K562 (cell line): ENCODE data around the gene PRKAR2B. TPM values are rescaled to one million over a fixed set of nuclear protein-coding genes. Genes with fewer than 3 reads are reported as not detected.

Experiments used
- ATAC-seq: fragments of 200-7000 bp; cut with Tn5 transposase; 3 replicates; pipeline ENCODE4 v1.9.1; 2020; ENCODE audit warnings: moderate library complexity
- BruUV-seq: library from RNA; stranded (reverse); fragments of 400-500 nt; replicated peaks from 2 replicates; lab custom pipeline; 2021; lab: Mats Ljungman, UMichigan
- CTCF ChIA-PET: fragments of 300-600 bp; formaldehyde crosslinking; extraction: SDS; loops from one replicate; lab custom pipeline; 2021; ENCODE audit warnings: low intra/inter-chr PET ratio; lab: Yijun Ruan, JAX
- POLR2A ChIA-PET: fragments of 300-600, 350-650 bp; sonication (Branson Sonifier 250); formaldehyde crosslinking; extraction: SDS; loops from one replicate; lab custom pipeline; 2021; ENCODE audit warnings: antibody characterized with exemption, inconsistent platforms; lab: Yijun Ruan, JAX
- DNase-seq, 4 experiments: peaks; one replicate each; pipeline versions ENCODE4 v3.0.0 to v3.0.0-alpha.2; 2011 to 2018; ENCODE audit warnings: low spot score in 3 of 4, mixed read lengths in 3 of 4; ENCODE audit errors: extremely low read depth in 1 of 4
- FAIRE-seq: peaks from 2 replicates; lab custom pipeline; 2011; peaks lifted over from hg19 to GRCh38; lab: Jason Lieb, UNC
- H2AFZ ChIP-seq: 2 replicates; pipeline ENCODE4 v1.6.0; 2011; ENCODE audit warnings: low read depth, low read length, control low read depth, inconsistent platforms
- H3K27ac ChIP-seq: fragments of 200-600 bp; 3 replicates; pipeline ENCODE4 v1.8.0; 2011; ENCODE audit warnings: low read depth, mild to moderate bottlenecking, control low read depth, inconsistent platforms, low read length, moderate library complexity, mixed read lengths; ENCODE audit errors: extremely low read depth
- H3K27me3 ChIP-seq, 2 experiments: fragments of 300-600 bp in 1 of 2; 2 replicates in 1 of 2; 3 replicates in 1 of 2; pipeline versions ENCODE4 v1.6.0 to v1.8.0; 2011; ENCODE audit warnings: inconsistent platforms in 2 of 2, low read length in 2 of 2, mild to moderate bottlenecking in 1 of 2, mixed read lengths in 1 of 2, moderate library complexity in 1 of 2; ENCODE audit not compliant: control insufficient read depth in 2 of 2, insufficient read depth in 2 of 2
- H3K36me3 ChIP-seq: fragments of 300-600 bp; 3 replicates; pipeline ENCODE4 v1.8.0; 2011; ENCODE audit warnings: mild to moderate bottlenecking, low read length, inconsistent platforms; ENCODE audit not compliant: control insufficient read depth, insufficient read depth
- H3K4me1 ChIP-seq, 2 experiments: fragments of 200-600 bp in 1 of 2; replicated peaks in 1 of 2; 2 replicates in 1 of 2; 3 replicates in 1 of 2; pipeline versions ENCODE4 v1.5.1 to v1.8.0; 2011; ENCODE audit warnings: inconsistent platforms in 2 of 2, low read length in 2 of 2, mild to moderate bottlenecking in 1 of 2, mixed read lengths in 1 of 2, moderate library complexity in 1 of 2; ENCODE audit not compliant: control insufficient read depth in 2 of 2, insufficient read depth in 2 of 2
- H3K4me2 ChIP-seq: 2 replicates; pipeline ENCODE4 v1.6.1; 2011; ENCODE audit warnings: low read length, control low read depth, inconsistent platforms, mixed read lengths; ENCODE audit not compliant: insufficient read depth
- H3K4me3 ChIP-seq: fragments of 200-600 bp; sonication (generic), shearing (Covaris generic); 2 replicates; pipeline ENCODE4 v1.5.1; 2016; ENCODE audit warnings: control low read depth, inconsistent platforms
- H3K79me2 ChIP-seq: fragments of 200-600 bp; 3 replicates; pipeline ENCODE4 v1.8.0; 2011; ENCODE audit warnings: low read length, inconsistent platforms; ENCODE audit not compliant: control insufficient read depth, insufficient read depth
- H3K9ac ChIP-seq, 2 experiments: 2 replicates each; pipeline versions ENCODE4 v1.6.0 to v1.6.1; 2011; ENCODE audit warnings: low read depth in 2 of 2, low read length in 2 of 2, control low read depth in 1 of 2, inconsistent platforms in 1 of 2, mild to moderate bottlenecking in 1 of 2, mixed read lengths in 1 of 2; ENCODE audit not compliant: insufficient read depth in 1 of 2
- H3K9me1 ChIP-seq: one replicate; pipeline ENCODE4 v1.6.0; 2011; ENCODE audit warnings: inconsistent platforms, mild to moderate bottlenecking, low read length, moderate library complexity; ENCODE audit not compliant: control insufficient read depth, insufficient read depth
- H3K9me3 ChIP-seq: replicated peaks from 2 replicates; pipeline ENCODE4 v1.5.1; 2011; ENCODE audit warnings: low read depth, low read length, inconsistent platforms; ENCODE audit not compliant: control insufficient read depth, insufficient read depth
- H4K20me1 ChIP-seq: replicated peaks from 2 replicates; pipeline ENCODE4 v1.6.1; 2011; ENCODE audit warnings: low read length, inconsistent platforms, mixed read lengths; ENCODE audit not compliant: control insufficient read depth, insufficient read depth
- FUS ChIP-seq: fragments of 200-400 bp; formaldehyde crosslinking; optimal IDR thresholded peaks from 2 replicates; pipeline ENCODE3; 2017; ENCODE audit warnings: low read depth, low read length
- MECOM ChIP-seq: fragments of 250-450 bp; sonication (Bioruptor Pico); IDR thresholded peaks from 2 replicates; pipeline ENCODE4 v1.8.0; 2022; ENCODE audit warnings: inconsistent platforms
- NCOA2 ChIP-seq, 2 experiments: fragments of 450-650 bp; IDR thresholded peaks; 2 replicates each; pipeline ENCODE4 v1.6.1; 2018; ENCODE audit warnings: mild to moderate bottlenecking in 2 of 2, moderate library complexity in 1 of 2; ENCODE audit not compliant: partially characterized antibody in 2 of 2
- NR2C1 ChIP-seq, 2 experiments: fragments of 450-650 bp; IDR thresholded peaks; 2 replicates each; pipeline ENCODE4 v1.6.1; 2017; ENCODE audit warnings: mild to moderate bottlenecking in 2 of 2, antibody characterized with exemption in 1 of 2, inconsistent platforms in 1 of 2, missing compliant biosample characterization in 1 of 2, missing genetic modification characterization in 1 of 2
- PHB2 ChIP-seq: fragments of 450-650 bp; IDR thresholded peaks from 2 replicates; pipeline ENCODE4 v1.6.1; 2017; ENCODE audit warnings: low read depth
- TRIM24 ChIP-seq, 2 experiments: fragments of 450-650 bp; IDR thresholded peaks; 2 replicates each; pipeline ENCODE4 v1.6.1; 2016
- ZNF316 ChIP-seq: fragments of 450-650 bp; IDR thresholded peaks from 2 replicates; pipeline ENCODE4 v1.6.1; 2016
- WGBS: fragments of 100-300 bp; shearing (Covaris generic); methylation state at CpG from one replicate; pipeline ENCODE4 v1.1.6; 2016; ENCODE audit warnings: low coverage, mixed read lengths; ENCODE audit not compliant: insufficient coverage; ENCODE audit errors: missing lambda C conversion rate; 5-methylcytosine and 5-hydroxymethylcytosine counted together
- in situ Hi-C: fragments of 300-500 bp; cut with MboI; formaldehyde crosslinking; loops from 4 replicates; pipeline ENCODE4 v1.15.0; 2018; ENCODE audit warnings: inconsistent platforms, mixed read lengths
- intact Hi-C: fragments of 100-400 bp; cut with micrococcal nuclease; formaldehyde crosslinking; loops from 2 replicates; pipeline ENCODE4 v1.14.2; 2022
- polyA plus RNA-seq, 8 experiments: library from polyadenylated mRNA; depleted of rRNA in 4 of 8; stranded (reverse) in 5 of 8; unstranded in 3 of 8; fragments of >200 nt; fragmentation: Nextera tagmentation in 2 of 8; fragmentation: Illumina TruSeq in 1 of 8; extraction: Ambion mirVana in 2 of 8; extraction: Trizol in 1 of 8; gene quantifications; 2 replicates each; pipeline versions ENCODE4 v1.2.1 to v1.2.3, GENCODE V29; 2011 to 2014; ENCODE audit warnings: inconsistent platforms in 1 of 8, missing spikeins in 1 of 8
- total RNA-seq, 7 experiments: library from RNA; depleted of rRNA in 6 of 7; stranded (reverse); fragments of >200 nt in 6 of 7; fragmentation: Illumina TruSeq in 2 of 7; extraction: Trizol in 2 of 7; gene quantifications; 2 replicates each; pipeline versions ENCODE4 v1.2.1 to v1.2.3, GENCODE V29; 2011 to 2021; ENCODE audit warnings: low replicate concordance in 1 of 7
- TF ChIP-seq, protein P1 (sequence below): fragments of 450-650 bp; IDR thresholded peaks from 2 replicates; pipeline ENCODE4 v1.6.1; 2017; ENCODE audit warnings: mild to moderate bottlenecking, moderate library complexity
- TF ChIP-seq, protein P2 (sequence below): fragments of 450-650 bp; IDR thresholded peaks from 2 replicates; pipeline ENCODE4 v1.6.1; 2018; ENCODE audit not compliant: partially characterized antibody

PRKAR2B gene
- total and polyA plus RNA-seq, 9 of the 15 experiments (the other 6 are each of a cell fraction or from before 2014, with no cell fraction given) = 59.0 to 173 (median 129) TPM

DNA sequence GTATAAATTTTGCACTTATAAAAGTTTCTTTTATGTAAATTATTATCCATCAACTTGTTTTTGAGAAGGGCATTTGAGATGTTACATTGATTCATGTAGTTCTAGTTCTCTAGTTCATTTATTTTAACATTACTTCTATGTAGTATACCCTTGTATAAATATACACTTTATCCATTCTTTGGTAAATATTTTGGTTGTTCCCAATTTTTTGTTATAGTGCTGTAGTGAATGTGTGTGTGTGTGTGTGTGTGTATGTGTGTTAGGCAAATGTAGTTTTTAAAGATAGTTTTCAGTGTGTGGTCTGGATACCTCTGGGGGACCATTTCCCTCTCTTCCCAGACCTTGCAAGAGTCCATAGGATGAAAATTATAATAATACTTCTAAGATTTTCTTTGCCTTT lies 15.0 kb downstream of the PRKAR2B start (continued):
- TF ChIP-seq NCOA2 (IDR thresholded peaks at IDR 0.05; ENCODE audit: partially characterized antibody in 2 of 2) (no peak), NR2C1 (IDR thresholded peaks at IDR 0.05) (0 out of 2 replicates have a peak, but pooled peaks have one; percentile 18), NR2C1 (tag; IDR thresholded peaks at IDR 0.05) (no peak), PHB2 (0 out of 2 replicates have a peak, but pooled peaks have one; percentile 6)

DNA sequence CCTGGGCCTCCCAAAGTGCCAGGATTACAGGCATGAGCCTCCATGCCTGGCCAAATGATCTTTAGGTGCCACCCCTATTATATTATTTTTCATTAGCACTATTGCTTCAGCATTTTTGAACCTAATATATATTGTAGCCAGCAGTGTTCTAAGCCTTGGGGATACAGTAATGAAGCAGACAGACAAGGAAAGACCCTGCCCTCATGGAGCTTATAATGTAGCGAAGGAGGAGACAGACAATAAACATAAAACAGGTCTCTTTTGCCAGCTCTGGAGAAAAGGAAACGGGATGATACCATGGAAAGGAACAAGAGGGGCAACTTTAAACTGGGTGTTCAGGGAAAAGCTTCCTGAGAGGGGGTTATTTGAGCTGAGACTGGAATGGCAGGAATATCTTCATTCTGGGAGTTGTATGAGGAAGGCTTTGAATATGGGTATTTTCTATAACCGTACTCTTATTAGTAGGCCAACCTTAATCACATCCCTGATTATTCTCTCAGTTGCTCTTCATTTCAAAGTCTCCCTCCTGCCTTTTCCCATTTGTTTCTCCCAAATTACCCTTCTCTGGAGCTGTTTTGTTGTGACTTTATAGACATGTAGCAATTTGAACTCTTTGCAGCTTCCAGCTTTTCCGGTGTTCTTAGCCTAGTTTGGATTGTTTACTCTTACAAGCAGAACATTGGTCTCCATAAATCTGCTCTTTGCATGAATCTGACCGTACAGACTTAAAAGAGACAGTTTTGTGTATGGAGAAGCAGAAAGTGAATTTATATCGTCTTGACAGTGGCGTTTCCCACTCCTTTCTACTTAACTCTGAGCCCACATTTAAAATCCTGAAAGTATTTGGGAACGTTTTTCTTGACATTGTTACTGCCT lies 19.0 kb downstream of the PRKAR2B start:
- Histone ChIP-seq H3K27ac (peak overlapping the region; percentile 23; the same call in 2 of the 3 replicates), H3K9me1 (no peaks in the 10 kb centered on the region), H3K4me1 (peaks cover 9 to 40% of the 10 kb centered on the region in 2 experiments; a peak in 4 of 5 replicates), H4K20me1 (0 out of 2 replicates have a peak, but pooled peaks cover 4% of the 10 kb centered on the region), H3K79me2 (peaks cover 100% of the 10 kb centered on the region), H3K27me3 (no peaks in the 10 kb centered on the region), H3K4me3 (no peak overlapping the region), H3K36me3 (peaks cover 23% of the 10 kb centered on the region; the same call in 2 of the 3 replicates), H3K9me3 (no peaks in the 10 kb centered on the region), H3K9ac (peak overlapping the region in 1 of 2 experiments; percentile 21; a peak in 2 of 4 replicates), H2AFZ (no peak overlapping the region), H3K4me2 (no peak overlapping the region)
- POLR2A ChIA-PET = interaction anchor here (0.7 to 3.5 kb wide), 10 partner anchors 10 to 105 kb away, joined by 3 to 44 read pairs (median 4); partner anchors contain the start of gene HBP1
- TF ChIP-seq FUS = no peak
- TF ChIP-seq, protein P1, sequence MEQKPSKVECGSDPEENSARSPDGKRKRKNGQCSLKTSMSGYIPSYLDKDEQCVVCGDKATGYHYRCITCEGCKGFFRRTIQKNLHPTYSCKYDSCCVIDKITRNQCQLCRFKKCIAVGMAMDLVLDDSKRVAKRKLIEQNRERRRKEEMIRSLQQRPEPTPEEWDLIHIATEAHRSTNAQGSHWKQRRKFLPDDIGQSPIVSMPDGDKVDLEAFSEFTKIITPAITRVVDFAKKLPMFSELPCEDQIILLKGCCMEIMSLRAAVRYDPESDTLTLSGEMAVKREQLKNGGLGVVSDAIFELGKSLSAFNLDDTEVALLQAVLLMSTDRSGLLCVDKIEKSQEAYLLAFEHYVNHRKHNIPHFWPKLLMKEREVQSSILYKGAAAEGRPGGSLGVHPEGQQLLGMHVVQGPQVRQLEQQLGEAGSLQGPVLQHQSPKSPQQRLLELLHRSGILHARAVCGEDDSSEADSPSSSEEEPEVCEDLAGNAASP = no peak
- 0 out of 2 replicates have a peak, but pooled peaks have one; percentile 21 for TF ChIP-seq MECOM (CRISPR knock-in tag)
- peak; percentile 78 for TF ChIP-seq ZNF316
- peak; percentile 5 to 70; a peak in 1 of 4 replicates for TF ChIP-seq TRIM24 (IDR thresholded peaks at IDR 0.05)
- TF ChIP-seq, protein P2, sequence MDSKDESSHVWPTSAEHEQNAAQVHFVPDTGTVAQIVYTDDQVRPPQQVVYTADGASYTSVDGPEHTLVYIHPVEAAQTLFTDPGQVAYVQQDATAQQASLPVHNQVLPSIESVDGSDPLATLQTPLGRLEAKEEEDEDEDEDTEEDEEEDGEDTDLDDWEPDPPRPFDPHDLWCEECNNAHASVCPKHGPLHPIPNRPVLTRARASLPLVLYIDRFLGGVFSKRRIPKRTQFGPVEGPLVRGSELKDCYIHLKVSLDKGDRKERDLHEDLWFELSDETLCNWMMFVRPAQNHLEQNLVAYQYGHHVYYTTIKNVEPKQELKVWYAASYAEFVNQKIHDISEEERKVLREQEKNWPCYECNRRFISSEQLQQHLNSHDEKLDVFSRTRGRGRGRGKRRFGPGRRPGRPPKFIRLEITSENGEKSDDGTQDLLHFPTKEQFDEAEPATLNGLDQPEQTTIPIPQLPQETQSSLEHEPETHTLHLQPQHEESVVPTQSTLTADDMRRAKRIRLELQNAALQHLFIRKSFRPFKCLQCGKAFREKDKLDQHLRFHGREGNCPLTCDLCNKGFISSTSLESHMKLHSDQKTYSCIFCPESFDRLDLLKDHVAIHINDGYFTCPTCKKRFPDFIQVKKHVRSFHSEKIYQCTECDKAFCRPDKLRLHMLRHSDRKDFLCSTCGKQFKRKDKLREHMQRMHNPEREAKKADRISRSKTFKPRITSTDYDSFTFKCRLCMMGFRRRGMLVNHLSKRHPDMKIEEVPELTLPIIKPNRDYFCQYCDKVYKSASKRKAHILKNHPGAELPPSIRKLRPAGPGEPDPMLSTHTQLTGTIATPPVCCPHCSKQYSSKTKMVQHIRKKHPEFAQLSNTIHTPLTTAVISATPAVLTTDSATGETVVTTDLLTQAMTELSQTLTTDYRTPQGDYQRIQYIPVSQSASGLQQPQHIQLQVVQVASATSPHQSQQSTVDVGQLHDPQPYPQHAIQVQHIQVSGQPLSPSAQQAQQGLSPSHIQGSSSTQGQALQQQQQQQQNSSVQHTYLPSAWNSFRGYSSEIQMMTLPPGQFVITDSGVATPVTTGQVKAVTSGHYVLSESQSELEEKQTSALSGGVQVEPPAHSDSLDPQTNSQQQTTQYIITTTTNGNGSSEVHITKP = peak; percentile 86
- in situ Hi-C loops (no loop called here), intact Hi-C loops (no loop called here)
- no TSS peak for BruUV-seq
- no peak for ATAC-seq
- no peak for DNase-seq
- FAIRE-seq = no peak
- CTCF ChIA-PET = no interaction called here
- WGBS = 65% methylated on average over 8 of the region's 8 CpGs
